ENCODE results near the gene OR51G2. TPM values are rescaled to one million over a fixed set of nuclear protein-coding genes. Genes with fewer than 3 reads are reported as not detected.
A peak's percentile ranks its signal among the peaks of the same experiment; 100 is the strongest.

OR51G2 gene
- total RNA-seq, 1 donor from 2014 or later, result not detected

GRCh38 chr11:4921796-4922195 is 2.6 kb upstream of the OR51G2 start:
- H3K36me3 Mint-ChIP-seq (ENCODE audit: low read depth), result no peaks in the 10 kb centered on the region
- no peak for TF ChIP-seq CTCF (IDR thresholded peaks at IDR 0.05)
- H3K4me1 Mint-ChIP-seq (ENCODE audit: low read depth), result no peaks in the 10 kb centered on the region
- no peak for DNase-seq (ENCODE audit: low spot score)
- peaks cover 19% of the 10 kb centered on the region for H3K27me3 Mint-ChIP-seq (ENCODE audit: low read depth)
- no peak overlapping the region for H3K27ac Mint-ChIP-seq (ENCODE audit: unreplicated experiment)
- no peaks in the 10 kb centered on the region for H3K9me3 Mint-ChIP-seq (ENCODE audit: low read depth)
- no peak overlapping the region for H3K4me3 Mint-ChIP-seq (ENCODE audit: unreplicated experiment)

GRCh38 chr11:4916581-4916980 is 2.6 kb downstream of the OR51G2 start:
- Mint-ChIP-seq H3K27ac (ENCODE audit: unreplicated experiment) (no peak overlapping the region), H3K4me3 (ENCODE audit: unreplicated experiment) (no peak overlapping the region), H3K9me3 (ENCODE audit: low read depth) (no peaks in the 10 kb centered on the region), H3K36me3 (ENCODE audit: low read depth) (peaks cover 1% of the 10 kb centered on the region), H3K4me1 (ENCODE audit: low read depth) (no peaks in the 10 kb centered on the region), H3K27me3 (ENCODE audit: low read depth) (peaks cover 15% of the 10 kb centered on the region)
- DNase-seq (ENCODE audit: low spot score), result no peak
- no peak for TF ChIP-seq CTCF (IDR thresholded peaks at IDR 0.05)

- Mint-ChIP-seq H3K4me3 (ENCODE audit: unreplicated experiment) (no peak within 1 kb of the TSS), H3K9me3 (ENCODE audit: low read depth) (peaks cover 3% of the 10 kb centered on the region), H3K36me3 (ENCODE audit: low read depth) (no peaks in the 10 kb centered on the region), H3K4me1 (ENCODE audit: low read depth) (no peaks in the 10 kb centered on the region), H3K27me3 (ENCODE audit: low read depth) (peaks cover 5% of the 10 kb centered on the region), H3K27ac (ENCODE audit: unreplicated experiment) (no peak within 1 kb of the TSS)
- DNase-seq (ENCODE audit: low spot score), result no peak
- no peak for TF ChIP-seq CTCF (IDR thresholded peaks at IDR 0.05)
Observed at GRCh38 chr11:4903484-4903883, 15.7 kb downstream of the OR51G2 start, which contains the start of gene OR51A7. Gene OR51A7, plus strand, starts transcription at chr11:4903783. Its CDS starts 3,587 bp downstream, at chr11:4907370.

- Mint-ChIP-seq H3K27ac (ENCODE audit: unreplicated experiment) (peak overlapping the region; percentile 15), H3K9me3 (ENCODE audit: low read depth) (peaks cover 8% of the 10 kb centered on the region), H3K4me3 (ENCODE audit: unreplicated experiment) (no peak overlapping the region), H3K27me3 (ENCODE audit: low read depth) (no peaks in the 10 kb centered on the region), H3K4me1 (ENCODE audit: low read depth) (peaks cover 12% of the 10 kb centered on the region), H3K36me3 (ENCODE audit: low read depth) (no peaks in the 10 kb centered on the region)
- peak; percentile 55 for TF ChIP-seq CTCF (IDR thresholded peaks at IDR 0.05)
- no peak for DNase-seq (ENCODE audit: low spot score)
Observed at GRCh38 chr11:4891996-4892640, 27.0 kb downstream of the OR51G2 start.

GRCh38 chr11:4890279-4890678 is 28.9 kb downstream of the OR51G2 start:
- peaks cover 8% of the 10 kb centered on the region for H3K9me3 Mint-ChIP-seq (ENCODE audit: low read depth)
- no peak overlapping the region for H3K4me3 Mint-ChIP-seq (ENCODE audit: unreplicated experiment)
- TF ChIP-seq CTCF (IDR thresholded peaks at IDR 0.05), result no peak
- no peaks in the 10 kb centered on the region for H3K36me3 Mint-ChIP-seq (ENCODE audit: low read depth)
- H3K27me3 Mint-ChIP-seq (ENCODE audit: low read depth), result no peaks in the 10 kb centered on the region
- no peak for DNase-seq (ENCODE audit: low spot score)
- no peak overlapping the region for H3K27ac Mint-ChIP-seq (ENCODE audit: unreplicated experiment)
- H3K4me1 Mint-ChIP-seq (ENCODE audit: low read depth), result peaks cover 9% of the 10 kb centered on the region
